HEK293 (cell line): ENCODE results near the gene CASKIN1.

Experiments
- ZBTB1 ChIP-seq: fragments of 450-650 bp; formaldehyde crosslinking; IDR thresholded peaks from 2 replicates; pipeline ENCODE4 v1.5.1; 2016; ENCODE audit warnings: missing biosample characterization, missing genetic modification characterization
- ZNF274 ChIP-seq, 2 experiments: fragments of 200-500 bp in 1 of 2; fragments of 450-650 bp in 1 of 2; sonication (Bioruptor generic) in 1 of 2; formaldehyde crosslinking in 1 of 2; IDR thresholded peaks; 2 replicates each; pipeline versions ENCODE4 v1.5.1 to v1.6.1; 2014 to 2016; ENCODE audit warnings: borderline replicate concordance in 1 of 2, inconsistent platforms in 1 of 2, low read length in 1 of 2, missing biosample characterization in 1 of 2, missing genetic modification characterization in 1 of 2
- ZNF530 ChIP-seq: fragments of 450-650 bp; formaldehyde crosslinking; IDR thresholded peaks from 2 replicates; pipeline ENCODE4 v1.5.1; 2016; ENCODE audit warnings: low read depth, missing biosample characterization, missing genetic modification characterization
- TF ChIP-seq, protein P1 (sequence below): fragments of 450-650 bp; formaldehyde crosslinking; IDR thresholded peaks from 2 replicates; pipeline ENCODE4 v1.5.1; 2016; ENCODE audit warnings: missing biosample characterization, missing genetic modification characterization

GRCh38 chr16:2229632-2230250 is 33.3 kb upstream of the CASKIN1 start:
- TF ChIP-seq ZBTB1 (tag by site-specific recombination), result no peak
- TF ChIP-seq, protein P1, sequence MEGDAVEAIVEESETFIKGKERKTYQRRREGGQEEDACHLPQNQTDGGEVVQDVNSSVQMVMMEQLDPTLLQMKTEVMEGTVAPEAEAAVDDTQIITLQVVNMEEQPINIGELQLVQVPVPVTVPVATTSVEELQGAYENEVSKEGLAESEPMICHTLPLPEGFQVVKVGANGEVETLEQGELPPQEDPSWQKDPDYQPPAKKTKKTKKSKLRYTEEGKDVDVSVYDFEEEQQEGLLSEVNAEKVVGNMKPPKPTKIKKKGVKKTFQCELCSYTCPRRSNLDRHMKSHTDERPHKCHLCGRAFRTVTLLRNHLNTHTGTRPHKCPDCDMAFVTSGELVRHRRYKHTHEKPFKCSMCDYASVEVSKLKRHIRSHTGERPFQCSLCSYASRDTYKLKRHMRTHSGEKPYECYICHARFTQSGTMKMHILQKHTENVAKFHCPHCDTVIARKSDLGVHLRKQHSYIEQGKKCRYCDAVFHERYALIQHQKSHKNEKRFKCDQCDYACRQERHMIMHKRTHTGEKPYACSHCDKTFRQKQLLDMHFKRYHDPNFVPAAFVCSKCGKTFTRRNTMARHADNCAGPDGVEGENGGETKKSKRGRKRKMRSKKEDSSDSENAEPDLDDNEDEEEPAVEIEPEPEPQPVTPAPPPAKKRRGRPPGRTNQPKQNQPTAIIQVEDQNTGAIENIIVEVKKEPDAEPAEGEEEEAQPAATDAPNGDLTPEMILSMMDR (tag by site-specific recombination), result no peak
- TF ChIP-seq ZNF530, result no peak
- no peak for TF ChIP-seq ZNF274 (IDR thresholded peaks at IDR 0.05; ENCODE audit: low read length)
- no peak for TF ChIP-seq ZNF274 (tag by site-specific recombination; IDR thresholded peaks at IDR 0.05; ENCODE audit: borderline replicate concordance)
